ENCODE results near the gene TBC1D2. TPM values are rescaled to one million over a fixed set of nuclear protein-coding genes. Genes with fewer than 3 reads are reported as not detected.

TBC1D2 gene
- total and polyA plus RNA-seq, 2 of the 4 experiments (the other 2 are of a cell fraction) = 36.9 to 62.7 TPM

DNA sequence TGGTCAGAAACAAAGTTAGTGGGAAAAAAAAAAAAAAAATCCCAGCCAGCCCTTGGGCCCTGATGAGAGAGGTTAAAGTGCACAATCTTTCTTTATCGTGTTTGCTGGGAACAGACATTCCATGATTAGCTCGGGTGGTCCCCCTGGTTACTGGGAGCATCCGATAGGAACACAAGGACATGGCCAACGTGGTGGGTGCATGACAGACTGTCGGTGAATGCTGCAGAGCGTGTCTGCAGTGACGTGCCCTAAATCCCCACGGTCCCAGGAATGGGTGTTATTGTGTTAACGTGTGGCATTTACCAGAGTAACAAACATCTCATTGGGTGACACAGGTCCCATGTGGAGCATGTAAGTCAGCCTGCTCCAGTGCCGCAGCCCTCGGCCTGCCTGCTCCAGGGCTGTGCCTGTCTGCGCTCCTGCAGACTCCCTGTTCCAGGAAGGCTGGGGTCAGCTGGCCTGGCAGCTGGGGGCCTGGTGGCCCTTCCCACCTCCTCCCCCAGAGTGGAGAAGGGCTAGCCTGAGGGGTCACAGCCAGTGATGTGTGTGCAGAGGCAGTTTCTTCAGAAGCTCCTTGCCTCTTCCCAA, 34.3 kb upstream of the TBC1D2 start:
- DNase-seq = no peak
- no TSS peak for BruUV-seq (replicated peaks)
- peak overlapping the region; percentile 63 for H2AFZ ChIP-seq (replicated peaks; ENCODE audit: low read length, poor library complexity)

More for the DNA sequence above, 34.3 kb upstream of the TBC1D2 start:
- dilution Hi-C loops (cut with HindIII; ENCODE audit: low sequenced_read_pairs, unreplicated experiment) = no loop called here
- no peak overlapping the region for H2AK9ac ChIP-seq (replicated peaks; ENCODE audit: low read depth, low read length, poor library complexity)
- H3K27me3 ChIP-seq (ENCODE audit: control insufficient read depth, insufficient read depth, low read length) = peaks cover 4% of the 10 kb centered on the region; the same call in 1 of the 2 replicates
- no peak overlapping the region for H2AK5ac ChIP-seq (ENCODE audit: low read depth, low read length)
- no peak overlapping the region for H3K14ac ChIP-seq (replicated peaks; ENCODE audit: low read depth, low read length)
- H3K79me1 ChIP-seq (ENCODE audit: low read depth in 1 of 2, low read length in 2 of 2) = no peaks in the 10 kb centered on the region
- H3K36me3 ChIP-seq (ENCODE audit: control insufficient read depth, insufficient read depth, low read length) = peaks cover 11% of the 10 kb centered on the region
- in situ Hi-C loops (cut with MboI; ENCODE audit: low sequenced_read_pairs) = no loop called here
- H3K9me3 ChIP-seq (ENCODE audit: control insufficient read depth, insufficient read depth, low read length) = no peaks in the 10 kb centered on the region
- no peak overlapping the region for H3K4me2 ChIP-seq (ENCODE audit: low read depth, low read length)
- H3K4me3 ChIP-seq (ENCODE audit: insufficient read depth, low read depth, low read length) = no peak overlapping the region
- H3K56ac ChIP-seq (ENCODE audit: extremely low read depth, insufficient read depth, low read length) = no peak overlapping the region
- POLR2A ChIA-PET (ENCODE audit: unreplicated experiment) = no interaction called here
- no peak overlapping the region for H3K27ac ChIP-seq (ENCODE audit: insufficient read depth, low read length)
- H2BK20ac ChIP-seq (ENCODE audit: low read depth, low read length) = no peak overlapping the region
- 0 out of 2 replicates have a peak, but pooled peaks cover 2% of the 10 kb centered on the region for H3K9me1 ChIP-seq (ENCODE audit: insufficient read depth, low read length)
- H4K91ac ChIP-seq (ENCODE audit: insufficient read depth, low read depth, low read length) = no peak overlapping the region
- no peak overlapping the region for H3K23ac ChIP-seq (ENCODE audit: low read depth, low read length)
- H4K20me1 ChIP-seq (ENCODE audit: insufficient read depth, low read length) = no peaks in the 10 kb centered on the region
- TF ChIP-seq RCOR1 (IDR thresholded peaks at IDR 0.05; ENCODE audit: insufficient replicate concordance, low read length) (no peak), MAZ (IDR thresholded peaks at IDR 0.05; ENCODE audit: borderline replicate concordance, low read depth, low read length) (no peak), POLR2A (IDR thresholded peaks at IDR 0.05; ENCODE audit: low read depth, low read length) (no peak), CEBPB (IDR thresholded peaks at IDR 0.05; ENCODE audit: low read depth, low read length) (no peak), FOS (IDR thresholded peaks at IDR 0.05; ENCODE audit: low read depth, low read length) (no peak), MAFK (IDR thresholded peaks at IDR 0.05; ENCODE audit: low read depth, low read length) (no peak), CHD1 (IDR thresholded peaks at IDR 0.05; ENCODE audit: low read depth, low read length) (no peak), SMC3 (IDR thresholded peaks at IDR 0.05; ENCODE audit: low read depth, low read length) (no peak), NFE2L2 (IDR thresholded peaks at IDR 0.05; ENCODE audit: low read depth, low read length) (no peak), MXI1 (IDR thresholded peaks at IDR 0.05; ENCODE audit: borderline replicate concordance, low read depth, low read length) (no peak), BHLHE40 (IDR thresholded peaks at IDR 0.05; ENCODE audit: low read depth, low read length) (no peak), RFX5 (IDR thresholded peaks at IDR 0.05; ENCODE audit: low read depth, low read length) (no peak), RAD21 (IDR thresholded peaks at IDR 0.05; ENCODE audit: low read length) (no peak)
- TF ChIP-seq, protein P1, sequence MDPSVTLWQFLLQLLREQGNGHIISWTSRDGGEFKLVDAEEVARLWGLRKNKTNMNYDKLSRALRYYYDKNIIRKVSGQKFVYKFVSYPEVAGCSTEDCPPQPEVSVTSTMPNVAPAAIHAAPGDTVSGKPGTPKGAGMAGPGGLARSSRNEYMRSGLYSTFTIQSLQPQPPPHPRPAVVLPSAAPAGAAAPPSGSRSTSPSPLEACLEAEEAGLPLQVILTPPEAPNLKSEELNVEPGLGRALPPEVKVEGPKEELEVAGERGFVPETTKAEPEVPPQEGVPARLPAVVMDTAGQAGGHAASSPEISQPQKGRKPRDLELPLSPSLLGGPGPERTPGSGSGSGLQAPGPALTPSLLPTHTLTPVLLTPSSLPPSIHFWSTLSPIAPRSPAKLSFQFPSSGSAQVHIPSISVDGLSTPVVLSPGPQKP (IDR thresholded peaks at IDR 0.05; ENCODE audit: borderline replicate concordance, low read depth, low read length) = no peak
- TF ChIP-seq, protein P2, sequence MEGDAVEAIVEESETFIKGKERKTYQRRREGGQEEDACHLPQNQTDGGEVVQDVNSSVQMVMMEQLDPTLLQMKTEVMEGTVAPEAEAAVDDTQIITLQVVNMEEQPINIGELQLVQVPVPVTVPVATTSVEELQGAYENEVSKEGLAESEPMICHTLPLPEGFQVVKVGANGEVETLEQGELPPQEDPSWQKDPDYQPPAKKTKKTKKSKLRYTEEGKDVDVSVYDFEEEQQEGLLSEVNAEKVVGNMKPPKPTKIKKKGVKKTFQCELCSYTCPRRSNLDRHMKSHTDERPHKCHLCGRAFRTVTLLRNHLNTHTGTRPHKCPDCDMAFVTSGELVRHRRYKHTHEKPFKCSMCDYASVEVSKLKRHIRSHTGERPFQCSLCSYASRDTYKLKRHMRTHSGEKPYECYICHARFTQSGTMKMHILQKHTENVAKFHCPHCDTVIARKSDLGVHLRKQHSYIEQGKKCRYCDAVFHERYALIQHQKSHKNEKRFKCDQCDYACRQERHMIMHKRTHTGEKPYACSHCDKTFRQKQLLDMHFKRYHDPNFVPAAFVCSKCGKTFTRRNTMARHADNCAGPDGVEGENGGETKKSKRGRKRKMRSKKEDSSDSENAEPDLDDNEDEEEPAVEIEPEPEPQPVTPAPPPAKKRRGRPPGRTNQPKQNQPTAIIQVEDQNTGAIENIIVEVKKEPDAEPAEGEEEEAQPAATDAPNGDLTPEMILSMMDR (conservative IDR thresholded peaks at IDR 0.05; ENCODE audit: low read depth, low read length) = no peak
- TF ChIP-seq, protein P3, sequence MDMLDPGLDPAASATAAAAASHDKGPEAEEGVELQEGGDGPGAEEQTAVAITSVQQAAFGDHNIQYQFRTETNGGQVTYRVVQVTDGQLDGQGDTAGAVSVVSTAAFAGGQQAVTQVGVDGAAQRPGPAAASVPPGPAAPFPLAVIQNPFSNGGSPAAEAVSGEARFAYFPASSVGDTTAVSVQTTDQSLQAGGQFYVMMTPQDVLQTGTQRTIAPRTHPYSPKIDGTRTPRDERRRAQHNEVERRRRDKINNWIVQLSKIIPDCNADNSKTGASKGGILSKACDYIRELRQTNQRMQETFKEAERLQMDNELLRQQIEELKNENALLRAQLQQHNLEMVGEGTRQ (IDR thresholded peaks at IDR 0.05; ENCODE audit: low read depth, low read length) = no peak
- no peak overlapping the region for H4K8ac ChIP-seq (ENCODE audit: low read depth in 2 of 2, low read length in 2 of 2)
- no peak overlapping the region for H4K5ac ChIP-seq (ENCODE audit: low read depth, low read length)
- H3K4me1 ChIP-seq (ENCODE audit: control insufficient read depth, insufficient read depth, low read length) = no peaks in the 10 kb centered on the region
- H3K9ac ChIP-seq (ENCODE audit: low read depth, low read length) = no peak overlapping the region
- no peak for ATAC-seq (ENCODE audit: low read depth)
- no peak overlapping the region for H3K4ac ChIP-seq (ENCODE audit: low read depth, low read length)
- no peak overlapping the region for H2BK15ac ChIP-seq (ENCODE audit: low read depth, low read length)
- no peak overlapping the region for H2BK120ac ChIP-seq (ENCODE audit: low read depth, low read length)
- CTCF ChIA-PET = no interaction called here
- 33% methylated on average over 2 of the region's 12 CpGs; no CpG with 5 or more reads in 1 of the 2 experiments for WGBS, 2 experiments (ENCODE audit: extremely low coverage in 2 of 2, insufficient read length in 1 of 2)
- no peak overlapping the region for H3K18ac ChIP-seq (ENCODE audit: low read depth, low read length)
- intact Hi-C loops (cut with micrococcal nuclease) = no loop called here
- no peak overlapping the region for H2BK5ac ChIP-seq (ENCODE audit: low read depth, low read length, poor library complexity, severe bottlenecking)

All from IMR-90 (cell line).